Choroid plexus epithelial cell (primary cell): Measurements from ENCODE around the gene MMP25.

Experiments
- DNase-seq: peaks from one replicate; pipeline ENCODE4 v3.0.0-alpha.2; 2010; ENCODE audit warnings: low read depth
- H3K4me3 ChIP-seq: 2 replicates; pipeline ENCODE4 v1.5.1; 2011; ENCODE audit warnings: low read depth, mild to moderate bottlenecking, control low read depth, low read length, moderate library complexity
- CTCF ChIP-seq: conservative IDR thresholded peaks from 2 replicates; pipeline ENCODE4 v1.5.1; 2011; ENCODE audit warnings: low read depth, mild to moderate bottlenecking, control low read depth, inconsistent platforms, low read length, moderate library complexity

Gene MMP25

GRCh38 chr16:3012246-3012645 is 34.1 kb upstream of the MMP25 start:
- no peak overlapping the region for H3K4me3 ChIP-seq
- no peak for TF ChIP-seq CTCF
- no peak for DNase-seq

DNA sequence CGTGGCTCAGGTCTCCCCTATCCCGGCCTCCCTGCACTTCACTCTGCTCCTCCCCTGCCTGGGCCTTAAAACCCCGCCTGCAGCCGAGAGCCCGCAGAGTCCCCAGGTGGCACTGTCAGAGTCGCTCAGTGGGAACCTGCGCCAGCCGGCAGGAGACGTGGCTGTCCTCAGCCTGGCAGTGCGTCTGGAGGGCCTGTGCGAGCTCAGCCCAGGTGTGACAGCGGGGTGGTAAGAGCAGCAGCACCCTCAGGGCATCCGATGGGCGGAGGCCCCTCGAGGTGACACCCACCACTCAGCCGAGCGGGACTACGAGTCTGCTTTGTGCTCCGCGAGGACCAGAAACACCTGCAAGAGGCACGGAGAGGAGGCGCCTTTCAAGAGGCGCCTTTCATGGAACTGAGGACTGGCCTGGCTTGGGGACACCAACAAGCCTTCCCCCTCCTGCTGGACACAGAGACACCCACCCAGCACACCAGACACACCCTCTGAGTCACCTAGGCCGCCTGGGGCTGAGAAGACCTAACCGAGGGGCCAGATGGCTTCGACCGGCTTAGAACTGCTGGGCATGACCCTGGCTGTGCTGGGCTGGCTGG is 33.4 kb upstream of the MMP25 start, which contains the start of gene CLDN9:
CLDN9 (plus strand) TSS at position 96 of the 593 bp plus-strand sequence; CDS start at position 536, 440 bp downstream.
- TF ChIP-seq CTCF, result no peak
- no peak within 1 kb of the TSS for H3K4me3 ChIP-seq
- DNase-seq, result no peak

DNA sequence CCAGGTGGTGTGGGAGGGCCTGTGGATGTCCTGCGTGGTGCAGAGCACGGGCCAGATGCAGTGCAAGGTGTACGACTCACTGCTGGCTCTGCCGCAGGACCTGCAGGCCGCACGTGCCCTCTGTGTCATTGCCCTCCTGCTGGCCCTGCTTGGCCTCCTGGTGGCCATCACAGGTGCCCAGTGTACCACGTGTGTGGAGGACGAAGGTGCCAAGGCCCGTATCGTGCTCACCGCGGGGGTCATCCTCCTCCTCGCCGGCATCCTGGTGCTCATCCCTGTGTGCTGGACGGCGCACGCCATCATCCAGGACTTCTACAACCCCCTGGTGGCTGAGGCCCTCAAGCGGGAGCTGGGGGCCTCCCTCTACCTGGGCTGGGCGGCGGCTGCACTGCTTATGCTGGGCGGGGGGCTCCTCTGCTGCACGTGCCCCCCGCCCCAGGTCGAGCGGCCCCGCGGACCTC is 32.8 kb upstream of the MMP25 start:
- no peak for DNase-seq
- no peak for TF ChIP-seq CTCF
- H3K4me3 ChIP-seq, result no peak overlapping the region

DNA sequence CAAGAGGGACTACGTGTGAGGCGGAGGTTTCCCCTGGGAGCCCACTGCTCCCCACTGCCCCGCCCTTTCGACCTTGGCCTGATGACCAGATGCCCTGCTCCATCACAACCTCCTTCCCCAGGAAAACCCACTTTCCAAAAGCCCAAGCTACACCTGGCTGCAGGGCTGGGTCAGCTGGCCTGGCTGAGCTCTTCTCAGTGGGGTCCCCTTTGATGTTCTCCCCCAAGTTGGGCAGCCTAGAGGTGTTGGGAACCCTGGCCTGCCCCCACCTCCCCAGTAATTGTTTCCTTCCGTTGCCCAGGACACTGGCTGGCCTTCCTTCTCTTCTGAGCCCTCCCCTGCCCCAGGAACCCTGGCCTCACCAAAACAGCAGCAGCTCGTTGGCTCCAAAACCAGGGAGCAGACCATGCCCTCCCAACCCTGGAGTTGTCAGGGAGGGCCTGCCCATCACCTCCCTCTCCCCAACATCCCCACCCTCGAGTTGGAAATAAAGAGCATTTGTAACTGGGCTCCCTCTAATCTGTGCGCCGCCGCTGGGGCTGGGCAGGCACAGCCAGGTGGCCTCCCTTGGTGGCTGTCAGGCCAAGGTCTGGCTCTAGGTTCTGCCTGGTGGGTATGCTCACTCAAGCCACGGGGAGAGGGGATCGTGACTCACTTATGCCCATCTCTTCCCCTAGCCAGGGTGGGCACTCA is 32.2 kb upstream of the MMP25 start:
- no peak for TF ChIP-seq CTCF
- H3K4me3 ChIP-seq, result no peak overlapping the region
- DNase-seq, result no peak

- TF ChIP-seq CTCF, result no peak
- DNase-seq, result no peak
- H3K4me3 ChIP-seq, result no peak overlapping the region
These were observed 31.4 kb upstream of the MMP25 start for GRCh38 chr16:3014971-3015370.

DNA sequence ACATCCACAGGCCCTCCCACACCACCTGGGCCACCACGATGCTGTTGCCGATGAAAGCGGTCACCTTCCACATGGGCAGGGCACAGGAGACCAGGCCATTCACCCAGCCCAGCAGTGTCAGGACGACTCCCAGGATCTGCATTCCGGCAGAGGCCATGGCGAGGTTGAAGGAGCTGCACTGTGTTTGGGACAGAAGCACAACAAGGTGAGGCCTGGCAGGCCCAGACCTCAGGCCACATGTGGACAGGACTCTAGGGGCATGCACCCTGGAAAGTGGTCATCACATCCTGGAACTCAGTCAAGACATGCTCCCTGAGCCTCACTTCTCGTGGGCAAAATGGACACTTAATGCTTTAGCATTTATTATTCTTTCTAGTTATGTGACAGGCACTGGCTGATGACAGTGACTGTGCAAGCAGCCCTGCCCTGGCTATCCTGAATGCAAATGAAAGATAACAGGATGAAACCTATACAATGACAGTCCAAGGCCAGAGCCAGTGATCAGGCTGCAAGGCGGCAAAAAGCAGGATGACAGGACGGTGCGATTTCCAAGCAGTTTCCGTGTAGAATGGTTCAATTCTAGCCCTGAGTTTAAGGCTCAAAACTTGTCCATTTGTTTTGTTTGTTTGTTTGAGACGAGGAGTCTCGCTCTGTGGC is 30.4 kb upstream of the MMP25 start:
- no peak for TF ChIP-seq CTCF
- no peak overlapping the region for H3K4me3 ChIP-seq
- no peak for DNase-seq
